Measurements from ENCODE around the gene MGAT2.

The MGAT2 gene

GRCh38 chr14:49657500-49657899 lies 36.9 kb downstream of the MGAT2 start:
- peak; percentile 53 for DNase-seq (ENCODE audit: low read depth)

- peak; percentile 7 for DNase-seq (ENCODE audit: low read depth)
These were observed 39.2 kb downstream of the MGAT2 start for GRCh38 chr14:49659526-49660455.

GRCh38 chr14:49670475-49670874 lies 49.9 kb downstream of the MGAT2 start:
- no peak for DNase-seq (ENCODE audit: low read depth)

Measured in iris pigment epithelial cell (primary cell).